Peyer's patch (tissue), 4 donors: Measurements from ENCODE around the gene B3GLCT. TPM values are rescaled to one million over a fixed set of nuclear protein-coding genes. Genes with fewer than 3 reads are reported as not detected.
"Not testable (repeated sequence)": the region's sequence is repeated elsewhere in the genome, so short reads cannot be mapped to it uniquely, and the experiment has no call there.

Experiments
- DNase-seq, 3 donors: peaks; one replicate each; pipeline ENCODE4 v3.0.0-alpha.2; 2017 to 2019
- H3K27ac ChIP-seq, 4 donors: fragments of 200-600 bp; sonication (generic); one replicate each; pipeline ENCODE4 v1.5.1; 2016 to 2019
- H3K27me3 ChIP-seq, 2 donors: fragments of 200-600 bp; sonication (generic); one replicate each; pipeline ENCODE4 v1.5.1; 2019
- H3K36me3 ChIP-seq, 3 donors: fragments of 200-600 bp; sonication (generic); one replicate each; pipeline ENCODE4 v1.5.1; 2016 to 2019
- H3K4me1 ChIP-seq, 4 donors: fragments of 200-600 bp; sonication (generic); one replicate each; pipeline ENCODE4 v1.5.1; 2016 to 2019
- H3K4me3 ChIP-seq, 4 donors: fragments of 200-600 bp; sonication (generic); 1 replicate in 3 of 4; 2 replicates in 1 of 4; pipeline ENCODE4 v1.5.1; 2016 to 2019; ENCODE audit warnings: mild to moderate bottlenecking in 1 of 4
- H3K9me3 ChIP-seq, 4 donors: fragments of 200-600 bp; sonication (generic); one replicate each; pipeline ENCODE4 v1.5.1; 2016 to 2019; ENCODE audit warnings: mild to moderate bottlenecking in 1 of 4
- POLR2A ChIP-seq, 2 donors: fragments of 450-650 bp; IDR thresholded peaks; one replicate each; pipeline ENCODE4 v1.5.1; 2017; ENCODE audit warnings: antibody characterized with exemption in 2 of 2, mild to moderate bottlenecking in 2 of 2, moderate library complexity in 2 of 2
- total RNA-seq, 4 donors: library from RNA; depleted of rRNA; stranded (reverse); fragments of >200 nt; gene quantifications; one replicate each; pipeline ENCODE4 v1.1.0, GENCODE V29; 2016
- TF ChIP-seq, protein P1 (sequence below), 6 experiments: fragments of 450-650 bp in 4 of 6; fragments of 200-600 bp in 2 of 6; sonication (generic) in 1 of 6; IDR thresholded peaks; one replicate each; pipeline ENCODE4 v1.5.1; 2017 to 2019; ENCODE audit warnings: antibody characterized with exemption in 6 of 6, mild to moderate bottlenecking in 3 of 6, moderate library complexity in 1 of 6

Gene B3GLCT
- total RNA-seq, 4 donors from 2014 or later: 3.3 to 5.4 (median 3.4) TPM

DNA sequence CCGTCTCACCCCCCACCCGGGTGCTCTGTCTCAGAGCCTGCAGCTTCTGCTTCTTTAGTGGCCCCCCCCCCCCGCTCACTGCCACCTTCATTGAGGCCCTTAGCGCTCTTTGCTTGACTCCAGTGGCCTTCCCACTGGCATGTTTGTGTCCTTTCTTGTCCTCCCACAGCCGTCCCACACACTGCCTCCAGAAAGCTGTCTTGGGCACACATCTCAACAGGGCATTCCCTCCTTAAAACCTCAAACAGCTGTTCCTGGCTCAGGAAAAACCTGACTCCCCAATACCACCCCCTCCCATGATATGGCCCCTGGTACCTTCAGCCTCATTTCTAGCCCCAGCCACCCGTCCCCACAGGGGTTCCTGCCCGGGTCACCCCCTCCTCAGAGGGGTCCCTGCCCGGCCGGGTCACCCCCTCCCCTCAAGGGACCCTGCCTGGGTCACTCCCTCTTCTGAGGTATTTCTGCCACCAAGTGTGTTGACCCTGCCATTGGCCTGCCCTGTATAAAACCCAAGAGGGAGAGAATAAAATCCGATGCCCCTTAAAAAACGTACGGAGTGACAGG lies 8.9 kb downstream of the B3GLCT start:
- no peaks in the 10 kb centered on the region for H3K36me3 ChIP-seq
- H3K27me3 ChIP-seq: no peaks in the 10 kb centered on the region
- H3K9me3 ChIP-seq: no peaks in the 10 kb centered on the region
- TF ChIP-seq POLR2A (IDR thresholded peaks at IDR 0.05): no peak
- TF ChIP-seq, protein P1, sequence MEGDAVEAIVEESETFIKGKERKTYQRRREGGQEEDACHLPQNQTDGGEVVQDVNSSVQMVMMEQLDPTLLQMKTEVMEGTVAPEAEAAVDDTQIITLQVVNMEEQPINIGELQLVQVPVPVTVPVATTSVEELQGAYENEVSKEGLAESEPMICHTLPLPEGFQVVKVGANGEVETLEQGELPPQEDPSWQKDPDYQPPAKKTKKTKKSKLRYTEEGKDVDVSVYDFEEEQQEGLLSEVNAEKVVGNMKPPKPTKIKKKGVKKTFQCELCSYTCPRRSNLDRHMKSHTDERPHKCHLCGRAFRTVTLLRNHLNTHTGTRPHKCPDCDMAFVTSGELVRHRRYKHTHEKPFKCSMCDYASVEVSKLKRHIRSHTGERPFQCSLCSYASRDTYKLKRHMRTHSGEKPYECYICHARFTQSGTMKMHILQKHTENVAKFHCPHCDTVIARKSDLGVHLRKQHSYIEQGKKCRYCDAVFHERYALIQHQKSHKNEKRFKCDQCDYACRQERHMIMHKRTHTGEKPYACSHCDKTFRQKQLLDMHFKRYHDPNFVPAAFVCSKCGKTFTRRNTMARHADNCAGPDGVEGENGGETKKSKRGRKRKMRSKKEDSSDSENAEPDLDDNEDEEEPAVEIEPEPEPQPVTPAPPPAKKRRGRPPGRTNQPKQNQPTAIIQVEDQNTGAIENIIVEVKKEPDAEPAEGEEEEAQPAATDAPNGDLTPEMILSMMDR (IDR thresholded peaks at IDR 0.05): no peak
- DNase-seq: no peak
- H3K4me3 ChIP-seq: no peak overlapping the region
- H3K4me1 ChIP-seq: peaks cover 0 to 12% (median 2%) of the 10 kb centered on the region in 4 donors
- H3K27ac ChIP-seq: no peak overlapping the region

DNA sequence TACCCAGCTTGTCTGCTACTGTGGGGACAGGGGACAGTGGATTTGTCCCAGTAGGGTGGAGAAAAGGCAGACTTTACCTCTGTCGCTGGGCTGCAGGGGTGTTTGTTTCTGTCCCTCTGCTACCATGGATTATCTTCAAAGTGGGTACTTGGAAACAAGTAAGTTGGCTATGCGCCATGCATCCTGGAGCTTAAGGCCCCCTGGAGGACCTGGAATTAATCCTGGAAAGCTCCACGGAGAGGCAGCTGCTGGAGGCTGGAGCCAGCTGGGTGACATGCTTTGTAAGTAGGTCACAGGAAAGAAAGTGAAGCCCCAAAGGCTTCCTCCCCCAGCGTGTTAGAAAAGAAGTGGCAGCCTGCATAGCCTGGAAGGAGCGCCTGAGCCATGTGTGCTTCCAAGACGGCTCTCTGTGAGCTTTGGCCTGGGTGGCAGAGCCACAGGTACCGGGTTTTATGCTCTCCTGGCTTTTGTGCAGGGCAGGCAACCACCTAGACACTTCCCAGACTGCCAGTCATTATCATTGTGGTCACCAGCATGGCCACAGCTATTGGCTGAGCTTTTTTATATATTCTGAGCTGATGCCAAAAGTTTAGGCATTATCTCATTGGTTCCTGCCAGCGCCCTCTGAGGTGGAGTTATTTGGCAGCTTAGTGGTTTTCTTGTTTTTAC lies 9.5 kb downstream of the B3GLCT start:
- H3K27ac ChIP-seq: no peak overlapping the region
- DNase-seq: no peak

DNA sequence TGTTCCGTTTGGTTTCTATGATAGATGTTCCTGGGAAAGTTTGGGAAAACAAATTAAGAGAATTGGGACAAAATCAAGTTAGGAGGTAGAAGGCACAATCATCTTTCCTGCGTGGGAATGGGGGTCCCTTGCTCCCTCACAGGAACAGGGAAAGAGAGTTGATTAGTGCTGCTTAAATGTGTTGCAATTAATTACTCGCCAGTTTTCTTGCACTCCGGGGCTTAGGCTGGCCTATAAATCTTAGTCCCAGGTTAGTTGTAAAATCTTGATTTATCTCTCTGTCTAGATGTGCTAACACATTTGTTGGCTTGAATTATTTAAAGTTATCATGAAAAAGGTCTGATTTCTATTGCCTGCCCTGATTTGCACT lies 10.1 kb downstream of the B3GLCT start:
- Histone ChIP-seq H3K36me3 (no peaks in the 10 kb centered on the region), H3K27me3 (no peaks in the 10 kb centered on the region), H3K4me3 (no peak overlapping the region), H3K9me3 (no peaks in the 10 kb centered on the region), H3K4me1 (peaks cover 0 to 12% (median 2%) of the 10 kb centered on the region in 4 donors), H3K27ac (no peak overlapping the region)
- no peak for DNase-seq
- TF ChIP-seq, protein P1 (IDR thresholded peaks at IDR 0.05): no peak
- no peak for TF ChIP-seq POLR2A (IDR thresholded peaks at IDR 0.05)

More for the DNA sequence above, 9.5 kb downstream of the B3GLCT start:
- Histone ChIP-seq H3K4me1 (peaks cover 0 to 12% (median 2%) of the 10 kb centered on the region in 4 donors), H3K27me3 (no peaks in the 10 kb centered on the region), H3K4me3 (no peak overlapping the region), H3K36me3 (no peaks in the 10 kb centered on the region), H3K9me3 (no peaks in the 10 kb centered on the region)
- TF ChIP-seq POLR2A (IDR thresholded peaks at IDR 0.05): no peak
- TF ChIP-seq, protein P1 (IDR thresholded peaks at IDR 0.05): no peak

DNA sequence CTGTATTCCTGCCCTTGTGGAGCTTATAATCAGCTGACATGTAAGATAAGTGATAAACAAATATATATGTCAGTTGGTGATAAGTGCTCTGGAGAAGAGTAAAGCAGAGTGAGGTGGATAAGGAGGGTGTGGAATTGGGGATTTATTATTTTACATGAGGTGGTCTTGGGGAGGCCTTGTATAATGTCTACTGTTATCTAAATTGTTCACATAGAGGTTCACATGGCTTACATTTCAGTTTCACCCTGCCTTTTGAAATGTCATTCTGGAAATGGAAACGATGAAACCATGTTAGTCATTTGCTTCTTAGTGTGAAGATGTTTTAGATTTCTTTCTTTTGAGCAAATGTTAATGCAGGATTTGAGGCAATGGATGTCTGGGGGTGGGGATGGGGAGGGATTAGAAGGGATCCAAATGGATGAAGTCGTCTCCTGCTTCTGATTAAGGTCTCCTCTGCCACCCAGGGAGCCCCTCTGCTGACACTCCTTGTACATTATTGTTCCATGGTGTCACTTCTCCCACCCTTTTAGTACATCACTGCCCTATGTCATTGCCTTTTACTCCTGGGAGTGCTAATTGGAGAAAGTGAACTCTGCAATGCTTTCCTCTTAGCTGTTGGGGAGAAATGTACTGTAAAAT lies 14.0 kb downstream of the B3GLCT start:
- no peaks in the 10 kb centered on the region for H3K36me3 ChIP-seq
- DNase-seq: no peak
- TF ChIP-seq, protein P1 (IDR thresholded peaks at IDR 0.05): no peak
- no peak for TF ChIP-seq POLR2A (IDR thresholded peaks at IDR 0.05)

DNA sequence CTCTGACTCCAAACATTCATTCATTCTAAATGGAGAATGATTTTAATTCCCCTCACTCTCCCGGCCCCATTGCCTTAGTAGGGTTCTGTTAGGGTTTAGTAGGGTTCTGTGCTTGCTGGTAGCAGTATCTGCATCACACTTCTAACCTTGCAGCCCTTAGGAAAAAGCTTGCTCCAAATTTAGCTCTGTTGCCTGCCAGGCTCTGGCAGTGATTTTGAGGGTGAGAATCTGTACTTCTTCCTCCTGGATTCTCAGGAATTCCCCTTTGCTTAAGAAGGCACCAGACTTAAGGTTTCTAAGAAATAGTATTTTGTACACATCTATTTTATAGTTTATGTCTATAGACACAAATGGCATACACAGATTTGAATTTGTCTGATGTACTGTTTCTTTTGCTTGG lies 14.7 kb downstream of the B3GLCT start:
- Histone ChIP-seq H3K4me1 (peaks cover 0 to 5% (median 0%) of the 10 kb centered on the region in 4 donors), H3K36me3 (no peaks in the 10 kb centered on the region), H3K9me3 (no peaks in the 10 kb centered on the region), H3K27me3 (no peaks in the 10 kb centered on the region), H3K4me3 (no peak overlapping the region), H3K27ac (no peak overlapping the region)
- no peak for DNase-seq
- TF ChIP-seq, protein P1 (IDR thresholded peaks at IDR 0.05): no peak
- no peak for TF ChIP-seq POLR2A (IDR thresholded peaks at IDR 0.05)

More for the DNA sequence above, 14.0 kb downstream of the B3GLCT start:
- no peaks in the 10 kb centered on the region for H3K27me3 ChIP-seq
- H3K27ac ChIP-seq: no peak overlapping the region
- H3K9me3 ChIP-seq: no peaks in the 10 kb centered on the region
- H3K4me1 ChIP-seq: peaks cover 0 to 9% (median 0%) of the 10 kb centered on the region in 4 donors
- H3K4me3 ChIP-seq: no peak overlapping the region

DNA sequence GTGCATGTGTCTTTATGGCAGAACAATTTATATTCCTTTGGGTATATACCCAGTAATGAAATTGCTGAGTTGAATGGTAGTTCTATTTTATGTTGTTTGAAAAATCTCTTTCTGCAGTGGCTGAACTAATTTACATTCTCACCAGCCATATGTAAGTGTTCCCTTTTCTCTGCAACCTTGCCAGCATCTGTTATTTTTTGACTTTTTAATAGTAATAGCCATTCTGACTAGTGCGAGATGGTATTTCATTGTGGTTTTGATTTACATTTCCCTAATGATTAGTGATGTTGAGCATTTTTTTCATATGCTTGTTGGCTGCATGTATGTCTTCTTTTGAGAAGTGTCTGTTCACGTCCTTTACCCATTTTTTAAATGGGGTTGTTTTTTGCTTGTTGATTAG lies 17.1 kb downstream of the B3GLCT start:
- not testable (repeated sequence) for H3K4me1 ChIP-seq, H3K27me3 ChIP-seq, H3K36me3 ChIP-seq, H3K4me3 ChIP-seq, H3K9me3 ChIP-seq, H3K27ac ChIP-seq, DNase-seq
